ENCODE data around the gene AIFM2.

DNA sequence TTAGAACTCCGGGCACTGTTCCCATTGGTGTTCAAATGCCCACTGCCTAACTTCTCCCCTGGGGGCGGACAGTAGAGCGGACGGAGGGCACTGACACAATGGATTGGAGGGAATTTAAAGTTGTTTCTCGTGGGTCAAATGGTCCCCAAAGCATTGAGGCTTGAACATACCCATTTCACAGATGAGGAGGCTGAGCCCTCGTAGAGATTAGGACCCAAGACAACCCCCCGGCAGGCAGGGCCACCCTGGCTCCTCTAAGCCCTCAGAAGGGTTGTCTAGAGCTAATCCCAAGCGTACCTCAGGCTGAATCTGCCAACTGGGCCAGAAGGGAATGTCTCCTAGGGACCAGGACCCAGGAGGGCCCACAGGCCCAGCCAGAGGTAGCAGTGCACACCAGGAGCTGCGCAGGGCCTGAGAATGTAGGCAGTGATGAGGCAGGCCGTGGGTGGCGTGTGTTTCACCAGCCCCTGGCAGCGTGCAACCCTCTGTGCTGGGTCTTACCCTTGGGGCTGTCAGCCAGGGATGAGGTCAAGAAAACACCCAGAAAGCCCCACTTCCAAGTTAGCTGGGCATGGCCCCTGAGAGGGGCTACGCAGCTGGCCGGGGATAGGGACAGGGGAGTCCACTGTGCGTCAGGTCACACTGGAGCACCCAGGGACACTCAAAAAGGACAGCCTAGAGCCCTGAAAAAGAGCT lies 5.8 kb downstream of the AIFM2 start:
- TF ChIP-seq CTCF (IDR thresholded peaks at IDR 0.05; ENCODE audit: low read depth, low read length, missing input control) (no peak), RAD21 (IDR thresholded peaks at IDR 0.05) (no peak), REST (IDR thresholded peaks at IDR 0.05) (no peak), SP1 (IDR thresholded peaks at IDR 0.05) (no peak), JUND (IDR thresholded peaks at IDR 0.05) (no peak), RXRA (IDR thresholded peaks at IDR 0.05) (no peak), YY1 (IDR thresholded peaks at IDR 0.05) (no peak), HNF4A (conservative IDR thresholded peaks at IDR 0.05) (no peak)
- TF ChIP-seq, protein P1, sequence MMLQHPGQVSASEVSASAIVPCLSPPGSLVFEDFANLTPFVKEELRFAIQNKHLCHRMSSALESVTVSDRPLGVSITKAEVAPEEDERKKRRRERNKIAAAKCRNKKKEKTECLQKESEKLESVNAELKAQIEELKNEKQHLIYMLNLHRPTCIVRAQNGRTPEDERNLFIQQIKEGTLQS (IDR thresholded peaks at IDR 0.05) = no peak

All from liver (tissue), 3 donors.